Measurements from ENCODE around the gene ZNF513.
A peak's percentile ranks its signal among the peaks of the same experiment; 100 is the strongest.

Gene ZNF513

DNA sequence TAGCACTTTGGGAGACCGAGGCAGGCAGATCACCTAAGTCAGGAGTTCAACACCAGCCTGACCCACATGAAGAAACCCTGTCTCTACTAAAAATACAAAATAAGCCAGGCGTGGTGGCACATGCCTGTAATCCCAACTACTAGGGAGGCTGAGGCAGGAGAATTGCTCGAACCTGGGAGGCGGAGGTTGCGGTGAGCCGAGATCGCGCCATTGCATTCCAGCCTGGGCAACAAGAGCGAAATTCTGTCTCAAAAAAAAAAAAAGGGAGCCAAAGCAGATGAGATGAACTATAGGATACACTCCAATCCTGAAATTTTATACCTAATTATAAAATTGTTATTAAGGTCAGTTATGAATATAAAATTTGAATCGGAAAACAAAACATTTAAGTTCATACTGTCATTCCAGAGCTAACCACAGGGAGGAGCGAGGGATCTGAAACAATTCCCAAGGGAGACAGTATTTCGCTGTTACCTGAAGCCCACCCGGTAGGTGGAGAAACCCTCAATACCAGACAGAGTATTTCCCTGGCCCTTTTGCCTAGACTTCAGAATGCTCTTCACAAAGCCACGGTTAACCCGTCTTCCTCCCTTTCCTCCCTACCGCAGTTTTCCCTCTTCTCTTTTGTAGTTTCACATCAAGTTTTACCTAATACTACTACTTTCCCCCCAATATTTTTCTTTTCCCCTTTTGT lies 27.4 kb upstream of the ZNF513 start:
- Histone ChIP-seq H3K79me1 (ENCODE audit: low read length) (peaks cover 6% of the 10 kb centered on the region), H3K4me2 (ENCODE audit: low read length) (peak overlapping the region; percentile 56), H3K4me3 (ENCODE audit: low read depth, low read length) (no peak overlapping the region), H2BK12ac (ENCODE audit: low read length) (no peak overlapping the region), H3K18ac (ENCODE audit: low read length) (no peak overlapping the region), H3K27ac (ENCODE audit: low read depth, low read length) (no peak overlapping the region), H2AK5ac (ENCODE audit: low read length) (no peak overlapping the region), H3K36me3 (ENCODE audit: control insufficient read depth in 1 of 2, insufficient read depth in 2 of 2, low read length in 2 of 2) (peaks cover 6 to 9% of the 10 kb centered on the region in 2 experiments), H4K8ac (ENCODE audit: low read depth, low read length) (no peak overlapping the region), H3K79me2 (ENCODE audit: control insufficient read depth, insufficient read depth, low read length, poor library complexity) (peaks cover 19% of the 10 kb centered on the region), H3K9ac (ENCODE audit: low read length) (no peak overlapping the region), H3K14ac (ENCODE audit: low read length) (no peak overlapping the region), H2BK120ac (ENCODE audit: insufficient read depth, low read length, poor library complexity) (no peak overlapping the region), H3K4me1 (ENCODE audit: control insufficient read depth in 1 of 2, insufficient read depth in 2 of 2, low read length in 2 of 2) (peaks cover 0 to 2% of the 10 kb centered on the region in 2 experiments), H3K4ac (ENCODE audit: low read depth, low read length) (peak overlapping the region; percentile 93), H4K91ac (ENCODE audit: low read depth, low read length) (no peak overlapping the region), H3K23ac (ENCODE audit: low read length) (no peak overlapping the region), H4K12ac (ENCODE audit: low read depth, low read length) (no peak overlapping the region), H2AFZ (ENCODE audit: insufficient read depth, low read length, poor library complexity) (no peak overlapping the region), H2BK5ac (ENCODE audit: low read depth, low read length, poor library complexity) (no peak overlapping the region), H3K9me3 (ENCODE audit: insufficient read depth, low read depth, low read length) (no peaks in the 10 kb centered on the region), H3K27me3 (ENCODE audit: insufficient read depth, low read length) (no peaks in the 10 kb centered on the region)
- WGBS (ENCODE audit: extremely low coverage, insufficient coverage, insufficient read length), result no CpG with 5 or more reads among the region's 16 CpGs
- DNase-seq, result peak; percentile 44 to 73

DNA sequence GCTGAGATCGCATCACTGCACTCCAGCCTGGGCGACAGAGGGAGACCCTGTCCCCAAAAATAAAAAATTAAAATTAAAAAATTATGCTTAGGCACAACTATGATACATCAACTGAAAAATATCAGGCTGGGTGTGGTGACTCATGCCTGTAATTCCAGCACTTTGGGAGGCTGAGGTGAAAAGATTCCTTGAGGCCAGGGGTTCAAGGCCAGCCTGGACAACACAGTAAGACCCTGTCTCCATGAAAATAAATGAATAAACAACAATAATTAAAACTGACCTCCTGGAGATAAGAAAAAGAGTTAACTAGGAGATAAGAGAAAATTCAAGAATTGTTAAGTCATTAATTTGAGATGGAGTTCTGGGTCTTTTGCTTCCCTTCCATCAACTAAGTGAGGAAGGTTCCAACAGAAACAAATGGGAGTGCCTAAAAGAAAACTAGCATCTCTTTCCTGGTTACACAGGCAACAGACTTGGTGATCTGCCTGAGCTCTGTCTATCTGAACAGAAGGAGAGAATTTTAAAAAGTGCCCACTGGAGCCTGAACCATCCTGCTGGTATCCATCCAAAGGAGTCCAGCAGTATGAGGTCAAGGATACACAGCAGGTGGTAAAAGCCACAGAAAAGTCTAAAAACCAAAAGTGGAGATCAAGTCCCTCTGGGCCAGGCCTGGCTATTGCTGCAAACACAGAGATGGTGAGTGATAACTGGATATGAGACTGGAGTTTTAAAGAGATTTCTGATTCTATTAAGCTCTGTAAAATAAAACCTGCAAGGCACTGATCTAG lies 20.0 kb upstream of the ZNF513 start:
- Histone ChIP-seq H3K23ac (ENCODE audit: low read length) (no peak overlapping the region), H2BK12ac (ENCODE audit: low read length) (no peak overlapping the region), H3K27ac (ENCODE audit: low read depth, low read length) (no peak overlapping the region), H4K8ac (ENCODE audit: low read depth, low read length) (no peak overlapping the region), H2BK5ac (ENCODE audit: low read depth, low read length, poor library complexity) (no peak overlapping the region), H4K12ac (ENCODE audit: low read depth, low read length) (no peak overlapping the region), H3K9me3 (ENCODE audit: insufficient read depth, low read depth, low read length) (no peaks in the 10 kb centered on the region), H3K18ac (ENCODE audit: low read length) (no peak overlapping the region), H3K27me3 (ENCODE audit: insufficient read depth, low read length) (no peaks in the 10 kb centered on the region), H3K79me1 (ENCODE audit: low read length) (no peaks in the 10 kb centered on the region), H2AFZ (ENCODE audit: insufficient read depth, low read length, poor library complexity) (no peak overlapping the region), H3K79me2 (ENCODE audit: control insufficient read depth, insufficient read depth, low read length, poor library complexity) (peaks cover 19% of the 10 kb centered on the region), H3K4me1 (ENCODE audit: control insufficient read depth in 1 of 2, insufficient read depth in 2 of 2, low read length in 2 of 2) (no peaks in the 10 kb centered on the region), H3K36me3 (ENCODE audit: control insufficient read depth in 1 of 2, insufficient read depth in 2 of 2, low read length in 2 of 2) (peaks cover 3 to 9% of the 10 kb centered on the region in 2 experiments), H3K4me2 (ENCODE audit: low read length) (no peak overlapping the region), H3K9ac (ENCODE audit: low read length) (no peak overlapping the region), H3K4me3 (ENCODE audit: low read depth, low read length) (no peak overlapping the region), H2BK120ac (ENCODE audit: insufficient read depth, low read length, poor library complexity) (no peak overlapping the region), H3K4ac (ENCODE audit: low read depth, low read length) (peak overlapping the region; percentile 86), H2AK5ac (ENCODE audit: low read length) (no peak overlapping the region), H3K14ac (ENCODE audit: low read length) (no peak overlapping the region), H4K91ac (ENCODE audit: low read depth, low read length) (no peak overlapping the region)
- no CpG with 5 or more reads among the region's 2 CpGs for WGBS (ENCODE audit: extremely low coverage, insufficient coverage, insufficient read length)
- DNase-seq, result no peak

DNA sequence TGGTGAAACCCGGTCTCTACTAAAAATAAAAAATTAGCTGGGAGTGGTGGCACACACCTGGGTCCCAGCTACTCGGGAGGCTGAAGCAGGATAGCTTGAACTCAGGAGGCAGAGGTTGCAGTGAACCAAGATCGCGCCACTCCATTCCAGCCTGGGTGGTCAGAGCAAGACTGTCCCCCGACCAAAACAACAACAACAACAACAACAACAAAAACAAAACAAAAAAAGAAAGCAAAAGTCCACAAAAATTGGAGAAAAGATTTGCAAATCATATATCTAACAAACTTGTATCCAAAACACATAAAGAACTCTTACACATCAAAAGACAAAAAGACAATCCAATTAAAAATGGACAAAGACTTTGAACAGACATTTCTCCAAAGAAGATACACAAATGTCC lies 18.4 kb upstream of the ZNF513 start:
- Histone ChIP-seq H2AK5ac (ENCODE audit: low read length) (no peak overlapping the region), H3K4me1 (ENCODE audit: control insufficient read depth in 1 of 2, insufficient read depth in 2 of 2, low read length in 2 of 2) (no peaks in the 10 kb centered on the region), H3K79me2 (ENCODE audit: control insufficient read depth, insufficient read depth, low read length, poor library complexity) (peaks cover 14% of the 10 kb centered on the region), H3K36me3 (ENCODE audit: control insufficient read depth in 1 of 2, insufficient read depth in 2 of 2, low read length in 2 of 2) (peaks cover 0 to 2% of the 10 kb centered on the region in 2 experiments), H2BK5ac (ENCODE audit: low read depth, low read length, poor library complexity) (no peak overlapping the region), H3K23ac (ENCODE audit: low read length) (no peak overlapping the region), H3K9me3 (ENCODE audit: insufficient read depth, low read depth, low read length) (no peaks in the 10 kb centered on the region), H3K4me3 (ENCODE audit: low read depth, low read length) (no peak overlapping the region), H3K18ac (ENCODE audit: low read length) (no peak overlapping the region), H3K79me1 (ENCODE audit: low read length) (no peaks in the 10 kb centered on the region), H3K4ac (ENCODE audit: low read depth, low read length) (peak overlapping the region; percentile 89), H3K4me2 (ENCODE audit: low read length) (no peak overlapping the region), H2BK120ac (ENCODE audit: insufficient read depth, low read length, poor library complexity) (no peak overlapping the region), H4K8ac (ENCODE audit: low read depth, low read length) (no peak overlapping the region), H4K91ac (ENCODE audit: low read depth, low read length) (no peak overlapping the region), H3K27ac (ENCODE audit: low read depth, low read length) (no peak overlapping the region), H3K27me3 (ENCODE audit: insufficient read depth, low read length) (no peaks in the 10 kb centered on the region), H2AFZ (ENCODE audit: insufficient read depth, low read length, poor library complexity) (no peak overlapping the region), H2BK12ac (ENCODE audit: low read length) (no peak overlapping the region), H4K12ac (ENCODE audit: low read depth, low read length) (no peak overlapping the region), H3K14ac (ENCODE audit: low read length) (no peak overlapping the region), H3K9ac (ENCODE audit: low read length) (no peak overlapping the region)
- DNase-seq, result no peak
- WGBS (ENCODE audit: extremely low coverage, insufficient coverage, insufficient read length), result no CpG with 5 or more reads among the region's 5 CpGs

DNA sequence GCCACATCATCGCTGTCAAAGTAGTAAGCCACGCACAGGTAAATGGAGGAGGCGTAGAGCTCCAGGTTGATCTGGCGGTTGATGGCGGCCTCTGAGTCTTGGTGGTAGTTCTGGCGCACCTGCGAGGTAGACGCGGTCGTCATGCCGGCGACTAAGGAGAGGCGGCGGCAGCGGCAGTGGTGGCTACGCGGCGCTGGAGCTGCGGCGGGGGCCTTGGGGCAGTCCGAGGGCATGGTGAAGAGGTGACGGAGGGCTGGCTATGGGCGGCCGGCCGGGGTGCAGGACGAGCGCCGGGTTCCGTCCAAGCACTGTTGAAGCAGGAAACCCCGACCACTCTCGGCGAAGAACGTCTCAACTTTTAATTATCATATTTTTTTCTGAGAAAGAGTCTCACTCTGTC lies 12.7 kb upstream of the ZNF513 start:
- Histone ChIP-seq H3K9me3 (ENCODE audit: insufficient read depth, low read depth, low read length) (no peaks in the 10 kb centered on the region), H3K79me2 (ENCODE audit: control insufficient read depth, insufficient read depth, low read length, poor library complexity) (peaks cover 5% of the 10 kb centered on the region), H4K91ac (ENCODE audit: low read depth, low read length) (no peak overlapping the region), H3K23ac (ENCODE audit: low read length) (no peak overlapping the region), H3K27me3 (ENCODE audit: insufficient read depth, low read length) (no peaks in the 10 kb centered on the region), H3K27ac (ENCODE audit: low read depth, low read length) (no peak overlapping the region), H4K12ac (ENCODE audit: low read depth, low read length) (no peak overlapping the region), H3K4me2 (ENCODE audit: low read length) (no peak overlapping the region), H3K4ac (ENCODE audit: low read depth, low read length) (peak overlapping the region; percentile 1), H3K18ac (ENCODE audit: low read length) (no peak overlapping the region), H3K14ac (ENCODE audit: low read length) (no peak overlapping the region), H2AFZ (ENCODE audit: insufficient read depth, low read length, poor library complexity) (no peak overlapping the region), H2BK120ac (ENCODE audit: insufficient read depth, low read length, poor library complexity) (no peak overlapping the region), H4K8ac (ENCODE audit: low read depth, low read length) (no peak overlapping the region), H3K79me1 (ENCODE audit: low read length) (no peaks in the 10 kb centered on the region), H3K36me3 (ENCODE audit: control insufficient read depth in 1 of 2, insufficient read depth in 2 of 2, low read length in 2 of 2) (peaks cover 4 to 9% of the 10 kb centered on the region in 2 experiments), H2BK5ac (ENCODE audit: low read depth, low read length, poor library complexity) (no peak overlapping the region), H2AK5ac (ENCODE audit: low read length) (no peak overlapping the region), H3K9ac (ENCODE audit: low read length) (no peak overlapping the region), H2BK12ac (ENCODE audit: low read length) (no peak overlapping the region), H3K4me1 (ENCODE audit: control insufficient read depth in 1 of 2, insufficient read depth in 2 of 2, low read length in 2 of 2) (no peaks in the 10 kb centered on the region), H3K4me3 (ENCODE audit: low read depth, low read length) (no peak overlapping the region)
- WGBS (ENCODE audit: extremely low coverage, insufficient coverage, insufficient read length), result no CpG with 5 or more reads among the region's 33 CpGs
- DNase-seq, result no peak
